Measurements from ENCODE around the gene TRAF6. TPM values are rescaled to one million over a fixed set of nuclear protein-coding genes. Genes with fewer than 3 reads are reported as not detected.

Gene TRAF6
- total and polyA plus RNA-seq, 4 donors, result 2.4 to 7.8 (median 5.3) TPM

DNA sequence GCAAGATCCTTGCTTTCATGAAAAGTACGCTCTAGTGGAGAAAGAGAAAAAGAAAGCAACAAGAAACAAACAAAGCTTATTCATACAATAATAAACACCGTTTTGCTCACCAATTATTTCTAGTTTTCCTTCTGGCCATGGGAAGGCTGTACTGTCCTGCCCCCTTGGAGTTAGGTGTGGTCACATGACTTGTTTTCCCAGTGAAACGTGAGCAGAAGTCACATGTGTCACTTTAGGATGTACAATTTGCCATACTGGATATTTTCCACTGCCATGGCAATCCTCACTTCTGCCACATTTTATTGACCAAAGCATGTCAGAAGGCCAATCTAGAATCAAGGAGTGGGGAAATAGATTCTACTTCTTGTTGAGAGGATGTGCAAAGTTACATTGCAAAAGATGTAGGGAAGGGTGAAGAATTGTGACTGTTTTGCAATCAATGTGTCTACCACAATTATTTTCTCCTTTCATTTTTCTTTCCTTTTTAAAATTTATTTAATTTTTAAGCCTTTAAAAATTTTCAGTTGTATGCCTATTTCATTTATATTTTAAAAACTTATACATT is 24.3 kb upstream of the TRAF6 start:
- Histone ChIP-seq H3K4me3 (ENCODE audit: low read depth in 1 of 3, low read length in 3 of 3) (no peak overlapping the region), H3K27ac (ENCODE audit: low read depth in 1 of 2, low read length in 2 of 2) (no peak overlapping the region), H3K9ac (ENCODE audit: low read depth in 1 of 2, low read length in 2 of 2) (no peak overlapping the region), H3K27me3 (ENCODE audit: control insufficient read depth in 4 of 4, insufficient read depth in 4 of 4, low read length in 3 of 4) (no peaks in the 10 kb centered on the region), H3K4me1 (ENCODE audit: control insufficient read depth in 4 of 4, insufficient read depth in 4 of 4, low read length in 3 of 4) (no peaks in the 10 kb centered on the region), H3K36me3 (ENCODE audit: control insufficient read depth in 4 of 4, insufficient read depth in 3 of 4, low read depth in 1 of 4, low read length in 3 of 4) (no peaks in the 10 kb centered on the region), H3K9me3 (ENCODE audit: control insufficient read depth in 4 of 4, low read length in 3 of 4) (no peaks in the 10 kb centered on the region)
- 76% methylated on average over 3 of the region's 3 CpGs for WGBS
- TF ChIP-seq, protein P1, sequence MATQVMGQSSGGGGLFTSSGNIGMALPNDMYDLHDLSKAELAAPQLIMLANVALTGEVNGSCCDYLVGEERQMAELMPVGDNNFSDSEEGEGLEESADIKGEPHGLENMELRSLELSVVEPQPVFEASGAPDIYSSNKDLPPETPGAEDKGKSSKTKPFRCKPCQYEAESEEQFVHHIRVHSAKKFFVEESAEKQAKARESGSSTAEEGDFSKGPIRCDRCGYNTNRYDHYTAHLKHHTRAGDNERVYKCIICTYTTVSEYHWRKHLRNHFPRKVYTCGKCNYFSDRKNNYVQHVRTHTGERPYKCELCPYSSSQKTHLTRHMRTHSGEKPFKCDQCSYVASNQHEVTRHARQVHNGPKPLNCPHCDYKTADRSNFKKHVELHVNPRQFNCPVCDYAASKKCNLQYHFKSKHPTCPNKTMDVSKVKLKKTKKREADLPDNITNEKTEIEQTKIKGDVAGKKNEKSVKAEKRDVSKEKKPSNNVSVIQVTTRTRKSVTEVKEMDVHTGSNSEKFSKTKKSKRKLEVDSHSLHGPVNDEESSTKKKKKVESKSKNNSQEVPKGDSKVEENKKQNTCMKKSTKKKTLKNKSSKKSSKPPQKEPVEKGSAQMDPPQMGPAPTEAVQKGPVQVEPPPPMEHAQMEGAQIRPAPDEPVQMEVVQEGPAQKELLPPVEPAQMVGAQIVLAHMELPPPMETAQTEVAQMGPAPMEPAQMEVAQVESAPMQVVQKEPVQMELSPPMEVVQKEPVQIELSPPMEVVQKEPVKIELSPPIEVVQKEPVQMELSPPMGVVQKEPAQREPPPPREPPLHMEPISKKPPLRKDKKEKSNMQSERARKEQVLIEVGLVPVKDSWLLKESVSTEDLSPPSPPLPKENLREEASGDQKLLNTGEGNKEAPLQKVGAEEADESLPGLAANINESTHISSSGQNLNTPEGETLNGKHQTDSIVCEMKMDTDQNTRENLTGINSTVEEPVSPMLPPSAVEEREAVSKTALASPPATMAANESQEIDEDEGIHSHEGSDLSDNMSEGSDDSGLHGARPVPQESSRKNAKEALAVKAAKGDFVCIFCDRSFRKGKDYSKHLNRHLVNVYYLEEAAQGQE (IDR thresholded peaks at IDR 0.05), result no peak
- TF ChIP-seq HNF4A (conservative IDR thresholded peaks at IDR 0.05), result no peak
- TF ChIP-seq RXRA (IDR thresholded peaks at IDR 0.05), result no peak
- TF ChIP-seq, protein P2, sequence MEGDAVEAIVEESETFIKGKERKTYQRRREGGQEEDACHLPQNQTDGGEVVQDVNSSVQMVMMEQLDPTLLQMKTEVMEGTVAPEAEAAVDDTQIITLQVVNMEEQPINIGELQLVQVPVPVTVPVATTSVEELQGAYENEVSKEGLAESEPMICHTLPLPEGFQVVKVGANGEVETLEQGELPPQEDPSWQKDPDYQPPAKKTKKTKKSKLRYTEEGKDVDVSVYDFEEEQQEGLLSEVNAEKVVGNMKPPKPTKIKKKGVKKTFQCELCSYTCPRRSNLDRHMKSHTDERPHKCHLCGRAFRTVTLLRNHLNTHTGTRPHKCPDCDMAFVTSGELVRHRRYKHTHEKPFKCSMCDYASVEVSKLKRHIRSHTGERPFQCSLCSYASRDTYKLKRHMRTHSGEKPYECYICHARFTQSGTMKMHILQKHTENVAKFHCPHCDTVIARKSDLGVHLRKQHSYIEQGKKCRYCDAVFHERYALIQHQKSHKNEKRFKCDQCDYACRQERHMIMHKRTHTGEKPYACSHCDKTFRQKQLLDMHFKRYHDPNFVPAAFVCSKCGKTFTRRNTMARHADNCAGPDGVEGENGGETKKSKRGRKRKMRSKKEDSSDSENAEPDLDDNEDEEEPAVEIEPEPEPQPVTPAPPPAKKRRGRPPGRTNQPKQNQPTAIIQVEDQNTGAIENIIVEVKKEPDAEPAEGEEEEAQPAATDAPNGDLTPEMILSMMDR (IDR thresholded peaks at IDR 0.05; ENCODE audit: low read depth, low read length, missing input control), result no peak
- no peak for TF ChIP-seq EGR1 (IDR thresholded peaks at IDR 0.05; ENCODE audit: low read depth in 2 of 2)
- TF ChIP-seq NR2F2 (IDR thresholded peaks at IDR 0.05), result no peak
- no peak for DNase-seq (ENCODE audit: low spot score)

DNA sequence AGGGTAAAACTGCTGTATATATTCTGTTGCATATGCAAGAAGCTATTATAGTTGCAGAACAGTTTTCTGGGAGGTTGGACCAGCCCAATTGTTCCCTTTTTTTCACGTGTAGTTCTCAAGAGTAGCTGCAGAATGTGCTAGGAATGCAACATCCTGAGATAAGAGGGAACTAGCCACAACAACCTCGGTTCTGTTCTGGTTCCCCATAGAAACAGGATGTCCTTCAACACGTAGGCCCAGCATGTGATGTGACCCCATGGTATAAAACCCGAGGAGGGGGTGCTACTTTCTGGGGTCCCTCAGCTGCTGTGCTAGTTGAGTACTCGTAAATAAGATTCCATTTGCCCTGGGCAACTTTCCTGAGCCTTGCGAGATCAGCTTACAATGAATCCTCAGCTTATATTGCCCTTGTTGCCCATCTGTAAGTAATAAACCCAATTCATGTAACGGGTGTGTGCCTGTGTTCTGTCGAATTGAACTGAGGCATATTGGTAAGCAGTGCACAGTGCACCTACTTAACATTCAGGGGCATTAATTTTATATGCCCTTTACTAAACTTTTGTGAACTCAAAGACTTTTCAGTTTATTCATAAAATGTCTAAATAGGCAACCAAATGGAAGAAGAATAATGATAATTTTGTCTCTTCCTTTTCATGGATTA is 23.0 kb upstream of the TRAF6 start:
- no peaks in the 10 kb centered on the region for H3K4me1 ChIP-seq (ENCODE audit: control insufficient read depth in 4 of 4, insufficient read depth in 4 of 4, low read length in 3 of 4)
- H3K27ac ChIP-seq (ENCODE audit: low read depth in 1 of 2, low read length in 2 of 2), result no peak overlapping the region
- no peak overlapping the region for H3K9ac ChIP-seq (ENCODE audit: low read depth in 1 of 2, low read length in 2 of 2)
- TF ChIP-seq JUND (IDR thresholded peaks at IDR 0.05), result no peak
- TF ChIP-seq SP1 (IDR thresholded peaks at IDR 0.05), result peak; percentile 22
- TF ChIP-seq, protein P2 (IDR thresholded peaks at IDR 0.05; ENCODE audit: low read depth, low read length, missing input control), result no peak
- TF ChIP-seq, protein P3, sequence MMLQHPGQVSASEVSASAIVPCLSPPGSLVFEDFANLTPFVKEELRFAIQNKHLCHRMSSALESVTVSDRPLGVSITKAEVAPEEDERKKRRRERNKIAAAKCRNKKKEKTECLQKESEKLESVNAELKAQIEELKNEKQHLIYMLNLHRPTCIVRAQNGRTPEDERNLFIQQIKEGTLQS (IDR thresholded peaks at IDR 0.05), result no peak
- no peak for TF ChIP-seq HNF4G (IDR thresholded peaks at IDR 0.05)
- no peak for TF ChIP-seq TAF1 (conservative IDR thresholded peaks at IDR 0.05)
- TF ChIP-seq HNF4A (conservative IDR thresholded peaks at IDR 0.05), result no peak
- no peaks in the 10 kb centered on the region for H3K27me3 ChIP-seq (ENCODE audit: control insufficient read depth in 4 of 4, insufficient read depth in 4 of 4, low read length in 3 of 4)
- DNase-seq (ENCODE audit: low spot score), result no peak
- 58% methylated on average over 8 of the region's 8 CpGs for WGBS
- H3K9me3 ChIP-seq (ENCODE audit: control insufficient read depth in 4 of 4, low read length in 3 of 4), result no peaks in the 10 kb centered on the region
- H3K36me3 ChIP-seq (ENCODE audit: control insufficient read depth in 4 of 4, insufficient read depth in 3 of 4, low read depth in 1 of 4, low read length in 3 of 4), result no peaks in the 10 kb centered on the region
- H3K4me3 ChIP-seq (ENCODE audit: low read depth in 1 of 3, low read length in 3 of 3), result no peak overlapping the region
